COLO668 (cell line): Measurements from ENCODE around the gene NDFIP1.
"Not testable (repeated sequence)": the region's sequence is repeated elsewhere in the genome, so short reads cannot be mapped to it uniquely, and the experiment has no call there.

Source experiments
- DNase-seq: peaks from one replicate; lab custom pipeline; 2025; ENCODE audit not compliant: unreplicated experiment; lab: John Stamatoyannopoulos, UW

The NDFIP1 gene

GRCh38 chr5:142151436-142152383, 43.1 kb downstream of the NDFIP1 start:
- DNase-seq, result peak; percentile 28

- no peak for DNase-seq
Measured at GRCh38 chr5:142152384-142152732, 43.8 kb downstream of the NDFIP1 start.

- DNase-seq, result no peak
Measured at GRCh38 chr5:142153674-142154448, 45.3 kb downstream of the NDFIP1 start.

- not testable (repeated sequence) for DNase-seq
Measured at GRCh38 chr5:142154449-142154841, 45.9 kb downstream of the NDFIP1 start.

GRCh38 chr5:142156839-142157463, 48.4 kb downstream of the NDFIP1 start:
- no peak for DNase-seq

GRCh38 chr5:142159354-142159753, 50.8 kb downstream of the NDFIP1 start:
- DNase-seq, result no peak

- DNase-seq, result no peak
Measured at GRCh38 chr5:142164315-142164714, 55.7 kb downstream of the NDFIP1 start.

- DNase-seq, result no peak
Measured at GRCh38 chr5:142166754-142167153, 58.2 kb downstream of the NDFIP1 start.

- DNase-seq, result no peak
Measured at GRCh38 chr5:142167458-142167857, 58.9 kb downstream of the NDFIP1 start.

GRCh38 chr5:142168365-142168764, 59.8 kb downstream of the NDFIP1 start:
- no peak for DNase-seq

GRCh38 chr5:142170254-142170953, 61.8 kb downstream of the NDFIP1 start:
- no peak for DNase-seq

GRCh38 chr5:142171270-142171669, 62.7 kb downstream of the NDFIP1 start:
- no peak for DNase-seq

- peak; percentile 40 for DNase-seq
Measured at GRCh38 chr5:142175039-142175438, 66.5 kb downstream of the NDFIP1 start.

- no peak for DNase-seq
Measured at GRCh38 chr5:142175461-142176142, 67.0 kb downstream of the NDFIP1 start.

- no peak for DNase-seq
Measured at GRCh38 chr5:142176255-142176654, 67.7 kb downstream of the NDFIP1 start.

- DNase-seq, result no peak
Measured at GRCh38 chr5:142178651-142179050, 70.1 kb downstream of the NDFIP1 start.

GRCh38 chr5:142179776-142180387, 71.3 kb downstream of the NDFIP1 start:
- DNase-seq, result peak; percentile 10

GRCh38 chr5:142181096-142181495, 72.5 kb downstream of the NDFIP1 start:
- no peak for DNase-seq

- no peak for DNase-seq
Measured at GRCh38 chr5:142181547-142182163, 73.1 kb downstream of the NDFIP1 start.

GRCh38 chr5:142182840-142183239, 74.3 kb downstream of the NDFIP1 start:
- DNase-seq, result no peak
